Mammary epithelial cell (primary cell): ENCODE measurements around the gene RBM28.

ENCODE experiments used
- CTCF ChIP-seq, 2 donors: IDR thresholded peaks in 1 of 2; conservative IDR thresholded peaks in 1 of 2; 2 replicates each; pipeline ENCODE4 v1.5.1; 2011 to 2012; ENCODE audit warnings: inconsistent platforms in 2 of 2, low read length in 2 of 2, mild to moderate bottlenecking in 2 of 2, control low read depth in 1 of 2, low read depth in 1 of 2; ENCODE audit not compliant: insufficient read depth in 1 of 2; ENCODE audit errors: extremely low read depth in 1 of 2
- EZH2 ChIP-seq: IDR thresholded peaks from 2 replicates; pipeline ENCODE4 v1.6.1; 2012; ENCODE audit warnings: low read length, inconsistent platforms, borderline replicate concordance

GRCh38 chr7:128376077-128376476, 32.4 kb upstream of the RBM28 start:
- TF ChIP-seq CTCF (conservative IDR thresholded peaks at IDR 0.05 in 1 of 2, IDR thresholded peaks at IDR 0.05 in 1 of 2; ENCODE audit: extremely low read depth in 1 of 2, insufficient read depth in 1 of 2, low read depth in 1 of 2, low read length in 2 of 2) (no peak), EZH2 (no peak)
